IMR-90 (cell line): ENCODE measurements around the gene ST3GAL3. TPM values are rescaled to one million over a fixed set of nuclear protein-coding genes. Genes with fewer than 3 reads are reported as not detected.

Experiments used
- ATAC-seq: fragments of 200-7000 bp; cut with Tn5 transposase; 2 replicates; pipeline ENCODE4 v1.9.1; 2020; ENCODE audit warnings: low read depth, mild to moderate bottlenecking, moderate library complexity
- BruUV-seq: library from RNA; stranded (reverse); fragments of 400-500 nt; replicated peaks from 2 replicates; lab custom pipeline; 2021; lab: Mats Ljungman, UMichigan
- CTCF ChIA-PET: fragments of 300-600 bp; formaldehyde crosslinking; extraction: SDS; loops from one replicate; lab custom pipeline; 2021; ENCODE audit warnings: antibody characterized with exemption; lab: Yijun Ruan, JAX
- POLR2A ChIA-PET: fragments of 300-600 bp; sonication (Branson Sonifier 250); formaldehyde crosslinking; loops from one replicate; lab custom pipeline; 2022; ENCODE audit warnings: antibody characterized with exemption; ENCODE audit not compliant: unreplicated experiment; lab: Charles Lee
- DNase-seq: peaks from one replicate; pipeline ENCODE4 v3.0.0; 2013
- H2AFZ ChIP-seq: replicated peaks from 2 replicates; pipeline ENCODE3; 2013; ENCODE audit warnings: low read length, mild to moderate bottlenecking; ENCODE audit not compliant: poor library complexity
- H2AK5ac ChIP-seq: 2 replicates; pipeline ENCODE4 v1.6.1; 2013; ENCODE audit warnings: low read depth, low read length, inconsistent platforms
- H2AK9ac ChIP-seq: replicated peaks from 2 replicates; pipeline ENCODE3; 2013; ENCODE audit warnings: mild to moderate bottlenecking, low read depth, low read length, moderate library complexity; ENCODE audit not compliant: poor library complexity
- H2BK120ac ChIP-seq: 2 replicates; pipeline ENCODE4 v1.6.1; 2013; ENCODE audit warnings: low read depth, low read length, inconsistent platforms
- H2BK15ac ChIP-seq: 3 replicates; pipeline ENCODE4 v1.6.1; 2013; ENCODE audit warnings: low read depth, low read length, inconsistent platforms
- H2BK20ac ChIP-seq: 2 replicates; pipeline ENCODE4 v1.6.1; 2013; ENCODE audit warnings: low read depth, mild to moderate bottlenecking, inconsistent platforms, low read length, moderate library complexity
- H2BK5ac ChIP-seq: 2 replicates; pipeline ENCODE4 v1.6.1; 2013; ENCODE audit warnings: mild to moderate bottlenecking, low read depth, low read length, inconsistent platforms; ENCODE audit not compliant: poor library complexity, severe bottlenecking
- H3K14ac ChIP-seq: replicated peaks from 2 replicates; pipeline ENCODE4 v1.6.1; 2013; ENCODE audit warnings: low read depth, low read length, inconsistent platforms
- H3K18ac ChIP-seq: 2 replicates; pipeline ENCODE4 v1.6.1; 2013; ENCODE audit warnings: low read depth, low read length, control low read depth
- H3K23ac ChIP-seq: 2 replicates; pipeline ENCODE4 v1.6.1; 2013; ENCODE audit warnings: low read depth, low read length, inconsistent platforms
- H3K27ac ChIP-seq: 2 replicates; pipeline ENCODE4 v1.5.1; 2013; ENCODE audit warnings: mild to moderate bottlenecking, control low read depth, low read length; ENCODE audit not compliant: insufficient read depth
- H3K27me3 ChIP-seq: 2 replicates; pipeline ENCODE4 v1.6.1; 2013; ENCODE audit warnings: low read length; ENCODE audit not compliant: control insufficient read depth, insufficient read depth
- H3K36me3 ChIP-seq: 2 replicates; pipeline ENCODE4 v1.6.1; 2013; ENCODE audit warnings: low read length, mixed read lengths; ENCODE audit not compliant: control insufficient read depth, insufficient read depth
- H3K4ac ChIP-seq: 2 replicates; pipeline ENCODE4 v1.6.1; 2013; ENCODE audit warnings: low read depth, low read length, inconsistent platforms
- H3K4me1 ChIP-seq: 2 replicates; pipeline ENCODE4 v1.6.1; 2013; ENCODE audit warnings: low read length, mixed read lengths; ENCODE audit not compliant: control insufficient read depth, insufficient read depth
- H3K4me2 ChIP-seq: 2 replicates; pipeline ENCODE4 v1.6.1; 2013; ENCODE audit warnings: low read depth, mild to moderate bottlenecking, control low read depth, low read length, moderate library complexity
- H3K4me3 ChIP-seq: 2 replicates; pipeline ENCODE4 v1.5.1; 2013; ENCODE audit warnings: low read depth, mild to moderate bottlenecking, control low read depth, low read length, moderate library complexity; ENCODE audit not compliant: insufficient read depth
- H3K56ac ChIP-seq: 2 replicates; pipeline ENCODE4 v1.6.1; 2013; ENCODE audit warnings: low read length, inconsistent platforms; ENCODE audit not compliant: insufficient read depth; ENCODE audit errors: extremely low read depth
- H3K79me1 ChIP-seq, 2 experiments: 2 replicates each; pipeline ENCODE4 v1.6.1; 2013; ENCODE audit warnings: low read length in 2 of 2, inconsistent platforms in 1 of 2, low read depth in 1 of 2
- H3K9ac ChIP-seq: 2 replicates; pipeline ENCODE4 v1.6.1; 2013; ENCODE audit warnings: low read depth, low read length, control low read depth
- H3K9me1 ChIP-seq: 2 replicates; pipeline ENCODE4 v1.6.1; 2013; ENCODE audit warnings: low read length, inconsistent platforms; ENCODE audit not compliant: insufficient read depth
- H3K9me3 ChIP-seq: 2 replicates; pipeline ENCODE4 v1.6.1; 2013; ENCODE audit warnings: low read length; ENCODE audit not compliant: control insufficient read depth, insufficient read depth
- H4K20me1 ChIP-seq: 2 replicates; pipeline ENCODE4 v1.6.1; 2013; ENCODE audit warnings: low read length, inconsistent platforms; ENCODE audit not compliant: insufficient read depth
- H4K5ac ChIP-seq: 2 replicates; pipeline ENCODE4 v1.6.1; 2013; ENCODE audit warnings: mild to moderate bottlenecking, low read depth, low read length, control low read depth
- H4K8ac ChIP-seq, 2 experiments: 2 replicates each; pipeline ENCODE4 v1.6.1; 2013; ENCODE audit warnings: low read depth in 2 of 2, low read length in 2 of 2, control low read depth in 1 of 2, inconsistent platforms in 1 of 2
- H4K91ac ChIP-seq: 2 replicates; pipeline ENCODE4 v1.6.1; 2013; ENCODE audit warnings: low read depth, low read length, inconsistent platforms; ENCODE audit not compliant: insufficient read depth
- BHLHE40 ChIP-seq: fragments of 150-350 bp; IDR thresholded peaks from 2 replicates; pipeline ENCODE4 v1.6.1; 2016; ENCODE audit warnings: mild to moderate bottlenecking, low read depth, low read length
- CEBPB ChIP-seq: IDR thresholded peaks from 2 replicates; pipeline ENCODE4 v1.6.1; 2012; ENCODE audit warnings: low read depth, low read length, improper control_type of control experiment
- FOS ChIP-seq: fragments of 150-350 bp; IDR thresholded peaks from 2 replicates; pipeline ENCODE4 v1.6.1; 2016; ENCODE audit warnings: low read depth, low read length
- NFE2L2 ChIP-seq: fragments of 150-350 bp; IDR thresholded peaks from 2 replicates; pipeline ENCODE4 v1.6.1; 2016; ENCODE audit warnings: low read depth, mild to moderate bottlenecking, low read length
- whole genome bisulfite sequencing, 2 experiments: methylation state at CpG; one replicate each; pipeline versions ENCODE4 v1.1.5 to v1.1.7; 2013; ENCODE audit warnings: missing lambda C conversion rate in 2 of 2; ENCODE audit not compliant: insufficient read length in 1 of 2; ENCODE audit errors: extremely low coverage in 2 of 2; 5-methylcytosine and 5-hydroxymethylcytosine counted together
- dilution Hi-C: fragments of 300-500 bp; cut with HindIII; formaldehyde crosslinking; loops from one replicate; pipeline ENCODE4 v1.14.3; 2018; ENCODE audit warnings: low sequenced_read_pairs; ENCODE audit not compliant: unreplicated experiment
- in situ Hi-C: fragments of 300-500 bp; cut with MboI; formaldehyde crosslinking; loops from 3 replicates; pipeline ENCODE4 v1.14.3; 2019; ENCODE audit warnings: low sequenced_read_pairs, inconsistent platforms, mixed read lengths
- intact Hi-C: fragments of 100-400 bp; cut with micrococcal nuclease; formaldehyde crosslinking; loops from 2 replicates; pipeline ENCODE4 v1.10.0; 2022
- polyA plus RNA-seq, 3 experiments: library from polyadenylated mRNA; depleted of rRNA; stranded (reverse); fragments of >200 nt; gene quantifications; 2 replicates each; pipeline ENCODE4 v1.2.3, GENCODE V29; 2012; ENCODE audit warnings: low replicate concordance in 1 of 3
- total RNA-seq: library from RNA; depleted of rRNA; stranded (reverse); fragments of >200 nt; gene quantifications from 2 replicates; pipeline ENCODE4 v1.2.3, GENCODE V29; 2012

The ST3GAL3 gene
- total and polyA plus RNA-seq, 2 of the 4 experiments (the other 2 are of a cell fraction) = 12.0 to 14.8 TPM

- H2AK9ac ChIP-seq = peak overlapping the region; percentile 25
- H3K9ac ChIP-seq = no peak overlapping the region
- peak overlapping the region in 1 of 2 experiments; percentile 1; a peak in 1 of 4 replicates for H4K8ac ChIP-seq
- no peak overlapping the region for H3K18ac ChIP-seq
- no peak overlapping the region for H2BK5ac ChIP-seq
- DNase-seq = peak; percentile 95
- dilution Hi-C loops = no loop called here
- no peak overlapping the region for H3K4me3 ChIP-seq
- H3K9me3 ChIP-seq = no peaks in the 10 kb centered on the region
- H4K5ac ChIP-seq = no peak overlapping the region; the same call in 1 of the 2 replicates
- peaks cover 8% of the 10 kb centered on the region; the same call in 1 of the 2 replicates for H4K20me1 ChIP-seq
- H2BK15ac ChIP-seq = no peak overlapping the region
- H3K36me3 ChIP-seq = no peaks in the 10 kb centered on the region
- peak overlapping the region; percentile 38; the same call in 1 of the 2 replicates for H3K14ac ChIP-seq
- H2AFZ ChIP-seq = no peak overlapping the region
- peak overlapping the region; percentile 5; the same call in 1 of the 2 replicates for H2AK5ac ChIP-seq
- no peak overlapping the region for H2BK120ac ChIP-seq
- no peak overlapping the region for H3K56ac ChIP-seq
- no peak overlapping the region; the same call in 1 of the 2 replicates for H3K4me2 ChIP-seq
- intact Hi-C loops = no loop called here
- ChIA-PET POLR2A (no interaction called here), CTCF (interaction anchor here (1.2 to 1.6 kb wide), 2 partner anchors 9 to 16 kb away, joined by 3 to 5 read pairs; no protein-coding TSS in a partner anchor)
- peak overlapping the region; percentile 9; the same call in 1 of the 2 replicates for H3K27ac ChIP-seq
- peak; percentile 93 for ATAC-seq
- peak overlapping the region; percentile 18 for H3K4ac ChIP-seq
- H3K4me1 ChIP-seq = peaks cover 10% of the 10 kb centered on the region
- H3K9me1 ChIP-seq = peaks cover 14% of the 10 kb centered on the region
- TF ChIP-seq BHLHE40 (0 out of 2 replicates have a peak, but pooled peaks have one; percentile 20), FOS (peak; percentile 35; the same call in 1 of the 2 replicates), NFE2L2 (no peak), CEBPB (peak; percentile 37)
- in situ Hi-C loops = no loop called here
- H3K27me3 ChIP-seq = no peaks in the 10 kb centered on the region
- peaks cover 14 to 46% of the 10 kb centered on the region in 2 experiments; a peak in 3 of 4 replicates for H3K79me1 ChIP-seq
- 0 out of 2 replicates have a peak overlapping the region, but pooled peaks have one; percentile 3 for H2BK20ac ChIP-seq
- no TSS peak for BruUV-seq
- no CpG with 5 or more reads among the region's 4 CpGs for WGBS, 2 experiments
- H4K91ac ChIP-seq = no peak overlapping the region
- H3K23ac ChIP-seq = peak overlapping the region; percentile 49; the same call in 1 of the 2 replicates
Measured at GRCh38 chr1:43799656-43800635, 92.6 kb downstream of the ST3GAL3 start.
